ENCODE data around the gene TSLP.

GRCh38 chr5:111126896-111127295 is 55.4 kb downstream of the TSLP start:
- TF ChIP-seq CTCF (IDR thresholded peaks at IDR 0.05) (no peak), POLR2A (IDR thresholded peaks at IDR 0.05) (no peak)
